HepG2 (cell line): ENCODE measurements around the gene SLC6A8. TPM values are rescaled to one million over a fixed set of nuclear protein-coding genes. Genes with fewer than 3 reads are reported as not detected.

Experiments
- HMGA1 ChIP-seq: sonication (generic); formaldehyde crosslinking; conservative IDR thresholded peaks from 2 replicates; pipeline ENCODE4 v1.4.0; 2020; ENCODE audit warnings: missing genetic modification reagents
- IKZF5 ChIP-seq: IDR thresholded peaks from 2 replicates; pipeline ENCODE4 v1.6.1; 2018; ENCODE audit warnings: missing genetic modification reagents, mild to moderate bottlenecking, missing compliant biosample characterization
- KDM4B ChIP-seq: sonication (generic); formaldehyde crosslinking; IDR thresholded peaks from 2 replicates; pipeline ENCODE4 v1.4.0; 2020; ENCODE audit warnings: missing genetic modification reagents
- LBX2 ChIP-seq: sonication (generic); formaldehyde crosslinking; IDR thresholded peaks from 2 replicates; pipeline ENCODE4 v1.5.0; 2020; ENCODE audit warnings: missing genetic modification reagents, mild to moderate bottlenecking, borderline replicate concordance
- NFRKB ChIP-seq: fragments of 450-650 bp; IDR thresholded peaks from 2 replicates; pipeline ENCODE4 v1.6.1; 2017
- PHF20 ChIP-seq: sonication (generic); formaldehyde crosslinking; IDR thresholded peaks from 2 replicates; pipeline ENCODE4 v1.5.0; 2020; ENCODE audit warnings: mild to moderate bottlenecking, missing genetic modification reagents
- PTBP1 ChIP-seq: fragments of 200-400 bp; formaldehyde crosslinking; IDR thresholded peaks from 2 replicates; pipeline ENCODE4 v1.6.1; 2018; ENCODE audit warnings: low read length, low read depth; ENCODE audit not compliant: poor library complexity, severe bottlenecking
- RBM22 ChIP-seq: fragments of 200-400 bp; formaldehyde crosslinking; optimal IDR thresholded peaks from 2 replicates; pipeline ENCODE3; 2017; ENCODE audit warnings: mild to moderate bottlenecking, low read length, moderate library complexity
- REST ChIP-seq, 2 experiments: IDR thresholded peaks; 2 replicates each; pipeline ENCODE4 v1.6.1; 2011 to 2012; ENCODE audit warnings: low read length in 2 of 2, borderline replicate concordance in 1 of 2, low read depth in 1 of 2, mild to moderate bottlenecking in 1 of 2, moderate library complexity in 1 of 2
- RNF219 ChIP-seq: sonication (generic); formaldehyde crosslinking; IDR thresholded peaks from 2 replicates; pipeline ENCODE4 v1.5.0; 2020; ENCODE audit warnings: mild to moderate bottlenecking, missing genetic modification reagents
- ZFX ChIP-seq: sonication (generic); formaldehyde crosslinking; IDR thresholded peaks from 2 replicates; pipeline ENCODE4 v1.4.0; 2020; ENCODE audit warnings: mild to moderate bottlenecking, low read depth, missing genetic modification reagents, moderate library complexity
- polyA plus RNA-seq, 8 experiments: library from polyadenylated mRNA; depleted of rRNA in 3 of 8; stranded (reverse) in 7 of 8; unstranded in 1 of 8; fragments of >200 nt; fragmentation: Illumina TruSeq in 4 of 8; extraction: Trizol in 4 of 8; gene quantifications; 2 replicates each; pipeline versions ENCODE4 v1.2.1 to v1.2.3, GENCODE V29; 2011 to 2016; ENCODE audit warnings: low read depth in 4 of 8, missing spikeins in 1 of 8, mixed read lengths in 1 of 8; ENCODE audit not compliant: insufficient read depth in 1 of 8
- total RNA-seq, 5 experiments: library from RNA; depleted of rRNA; stranded (reverse); fragments of >200 nt; fragmentation: Illumina TruSeq; extraction: Trizol; gene quantifications; 2 replicates each; pipeline ENCODE4 v1.2.3, GENCODE V29; 2016; ENCODE audit warnings: low read depth in 1 of 5
- TF ChIP-seq, protein P1 (sequence below): IDR thresholded peaks from 2 replicates; pipeline ENCODE4 v1.6.1; 2018; ENCODE audit warnings: missing genetic modification reagents
- TF ChIP-seq, protein P2 (sequence below): sonication (generic); formaldehyde crosslinking; IDR thresholded peaks from 2 replicates; pipeline ENCODE4 v1.4.0; 2020; ENCODE audit warnings: missing genetic modification reagents
- TF ChIP-seq, protein P3 (sequence below): sonication (generic); formaldehyde crosslinking; IDR thresholded peaks from 2 replicates; pipeline ENCODE4 v1.4.0; 2020; ENCODE audit warnings: missing genetic modification reagents
- TF ChIP-seq, protein P4 (sequence below): sonication (generic); formaldehyde crosslinking; IDR thresholded peaks from 2 replicates; pipeline ENCODE4 v1.4.0; 2020; ENCODE audit warnings: mild to moderate bottlenecking, missing genetic modification reagents

SLC6A8 gene
- total and polyA plus RNA-seq, 2 of the 13 experiments (the other 11 are each of a cell fraction or from before 2014, with no cell fraction given) = 13.9 to 176 TPM

DNA sequence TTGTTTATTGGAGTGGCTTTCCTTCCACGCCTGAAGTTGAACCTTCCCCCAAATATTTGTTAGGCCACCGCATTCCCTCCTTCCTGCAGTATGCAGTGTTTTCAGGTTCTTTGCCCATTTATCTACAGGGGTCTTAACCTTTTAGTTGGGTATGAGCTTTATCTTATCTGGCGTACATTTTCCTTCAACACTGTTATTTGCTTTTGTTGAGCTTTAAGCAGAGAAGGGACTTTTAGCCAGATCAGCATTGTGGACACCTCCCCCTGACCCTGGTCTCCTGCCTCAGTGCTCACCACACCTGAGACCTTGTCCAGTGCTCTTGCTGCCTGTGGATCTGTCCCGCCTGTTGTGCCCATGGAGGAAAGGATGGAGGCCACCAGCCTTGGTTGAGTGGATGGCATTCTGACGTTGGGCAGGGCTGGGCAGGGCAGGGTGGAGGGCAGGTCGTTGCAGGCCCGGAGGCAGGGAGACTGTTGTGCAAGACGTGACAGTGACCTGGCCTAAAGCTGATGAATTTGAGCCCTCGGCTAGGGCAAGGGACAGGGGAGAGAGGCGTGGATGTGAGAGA is 41.7 kb upstream of the SLC6A8 start (continued):
- TF ChIP-seq, protein P1, sequence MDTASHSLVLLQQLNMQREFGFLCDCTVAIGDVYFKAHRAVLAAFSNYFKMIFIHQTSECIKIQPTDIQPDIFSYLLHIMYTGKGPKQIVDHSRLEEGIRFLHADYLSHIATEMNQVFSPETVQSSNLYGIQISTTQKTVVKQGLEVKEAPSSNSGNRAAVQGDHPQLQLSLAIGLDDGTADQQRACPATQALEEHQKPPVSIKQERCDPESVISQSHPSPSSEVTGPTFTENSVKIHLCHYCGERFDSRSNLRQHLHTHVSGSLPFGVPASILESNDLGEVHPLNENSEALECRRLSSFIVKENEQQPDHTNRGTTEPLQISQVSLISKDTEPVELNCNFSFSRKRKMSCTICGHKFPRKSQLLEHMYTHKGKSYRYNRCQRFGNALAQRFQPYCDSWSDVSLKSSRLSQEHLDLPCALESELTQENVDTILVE = no peak
- TF ChIP-seq, protein P2, sequence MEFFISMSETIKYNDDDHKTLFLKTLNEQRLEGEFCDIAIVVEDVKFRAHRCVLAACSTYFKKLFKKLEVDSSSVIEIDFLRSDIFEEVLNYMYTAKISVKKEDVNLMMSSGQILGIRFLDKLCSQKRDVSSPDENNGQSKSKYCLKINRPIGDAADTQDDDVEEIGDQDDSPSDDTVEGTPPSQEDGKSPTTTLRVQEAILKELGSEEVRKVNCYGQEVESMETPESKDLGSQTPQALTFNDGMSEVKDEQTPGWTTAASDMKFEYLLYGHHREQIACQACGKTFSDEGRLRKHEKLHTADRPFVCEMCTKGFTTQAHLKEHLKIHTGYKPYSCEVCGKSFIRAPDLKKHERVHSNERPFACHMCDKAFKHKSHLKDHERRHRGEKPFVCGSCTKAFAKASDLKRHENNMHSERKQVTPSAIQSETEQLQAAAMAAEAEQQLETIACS (CRISPR knock-in tag) = no peak
- TF ChIP-seq NFRKB (no peak), KDM4B (no peak), ZFX (CRISPR knock-in tag) (peak; percentile 57), LBX2 (CRISPR knock-in tag) (no peak), RBM22 (no peak), PHF20 (CRISPR knock-in tag) (no peak), RNF219 (no peak), HMGA1 (CRISPR knock-in tag) (no peak), IKZF5 (no peak), PTBP1 (no peak), REST (IDR thresholded peaks at IDR 0.05; ENCODE audit: borderline replicate concordance in 1 of 2, low read depth in 1 of 2, low read length in 2 of 2) (no peak)
- TF ChIP-seq, protein P3, sequence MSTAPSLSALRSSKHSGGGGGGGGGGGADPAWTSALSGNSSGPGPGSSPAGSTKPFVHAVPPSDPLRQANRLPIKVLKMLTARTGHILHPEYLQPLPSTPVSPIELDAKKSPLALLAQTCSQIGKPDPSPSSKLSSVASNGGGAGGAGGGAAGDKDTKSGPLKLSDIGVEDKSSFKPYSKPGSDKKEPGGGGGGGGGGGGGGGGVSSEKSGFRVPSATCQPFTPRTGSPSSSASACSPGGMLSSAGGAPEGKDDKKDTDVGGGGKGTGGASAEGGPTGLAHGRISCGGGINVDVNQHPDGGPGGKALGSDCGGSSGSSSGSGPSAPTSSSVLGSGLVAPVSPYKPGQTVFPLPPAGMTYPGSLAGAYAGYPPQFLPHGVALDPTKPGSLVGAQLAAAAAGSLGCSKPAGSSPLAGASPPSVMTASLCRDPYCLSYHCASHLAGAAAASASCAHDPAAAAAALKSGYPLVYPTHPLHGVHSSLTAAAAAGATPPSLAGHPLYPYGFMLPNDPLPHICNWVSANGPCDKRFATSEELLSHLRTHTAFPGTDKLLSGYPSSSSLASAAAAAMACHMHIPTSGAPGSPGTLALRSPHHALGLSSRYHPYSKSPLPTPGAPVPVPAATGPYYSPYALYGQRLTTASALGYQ (CRISPR knock-in tag) = peak; percentile 60; the same call in 1 of the 2 replicates
- TF ChIP-seq, protein P4, sequence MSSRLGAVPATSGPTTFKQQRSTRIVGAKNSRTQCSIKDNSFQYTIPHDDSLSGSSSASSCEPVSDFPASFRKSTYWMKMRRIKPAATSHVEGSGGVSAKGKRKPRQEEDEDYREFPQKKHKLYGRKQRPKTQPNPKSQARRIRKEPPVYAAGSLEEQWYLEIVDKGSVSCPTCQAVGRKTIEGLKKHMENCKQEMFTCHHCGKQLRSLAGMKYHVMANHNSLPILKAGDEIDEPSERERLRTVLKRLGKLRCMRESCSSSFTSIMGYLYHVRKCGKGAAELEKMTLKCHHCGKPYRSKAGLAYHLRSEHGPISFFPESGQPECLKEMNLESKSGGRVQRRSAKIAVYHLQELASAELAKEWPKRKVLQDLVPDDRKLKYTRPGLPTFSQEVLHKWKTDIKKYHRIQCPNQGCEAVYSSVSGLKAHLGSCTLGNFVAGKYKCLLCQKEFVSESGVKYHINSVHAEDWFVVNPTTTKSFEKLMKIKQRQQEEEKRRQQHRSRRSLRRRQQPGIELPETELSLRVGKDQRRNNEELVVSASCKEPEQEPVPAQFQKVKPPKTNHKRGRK (CRISPR knock-in tag) = no peak
